Mesothelial cell of epicardium (in vitro differentiated cells): Measurements from ENCODE around the gene UBE2E2. TPM values are rescaled to one million over a fixed set of nuclear protein-coding genes. Genes with fewer than 3 reads are reported as not detected.
"Not testable (repeated sequence)": the region's sequence is repeated elsewhere in the genome, so short reads cannot be mapped to it uniquely, and the experiment has no call there.

Experiments used
- DNase-seq, 2 experiments: peaks; one replicate each; pipeline ENCODE4 v3.0.0; 2021; ENCODE audit warnings: low spot score in 2 of 2; ENCODE audit not compliant: unreplicated experiment in 2 of 2
- H3K27ac Mint-ChIP-seq: 2 replicates; pipeline ENCODE4 v1.8.0; 2021; ENCODE audit warnings: mixed read lengths
- H3K27me3 Mint-ChIP-seq: 2 replicates; pipeline ENCODE4 v1.8.0; 2021; ENCODE audit warnings: low read depth, mixed read lengths
- H3K36me3 Mint-ChIP-seq: 2 replicates; pipeline ENCODE4 v1.8.0; 2021; ENCODE audit warnings: mixed read lengths
- H3K4me1 Mint-ChIP-seq: 2 replicates; pipeline ENCODE4 v1.8.0; 2021; ENCODE audit warnings: mixed read lengths
- H3K4me3 Mint-ChIP-seq: 2 replicates; pipeline ENCODE4 v1.8.0; 2021; ENCODE audit warnings: mild to moderate bottlenecking, moderate library complexity, mixed read lengths
- H3K9me3 Mint-ChIP-seq: 2 replicates; pipeline ENCODE4 v1.8.0; 2021; ENCODE audit warnings: mixed read lengths
- total RNA-seq: library from RNA; stranded (reverse); gene quantifications from 3 replicates; pipeline ENCODE4 v1.2.1, GENCODE V29; 2021
- TF ChIP-seq, protein P1 (sequence below): fragments of 200-600 bp; sonication (generic); IDR thresholded peaks from one replicate; pipeline ENCODE4 v1.5.0; 2021; ENCODE audit warnings: antibody characterized with exemption; ENCODE audit not compliant: unreplicated experiment

Gene UBE2E2
- total RNA-seq, 1 donor from 2014 or later: 42.3 TPM

DNA sequence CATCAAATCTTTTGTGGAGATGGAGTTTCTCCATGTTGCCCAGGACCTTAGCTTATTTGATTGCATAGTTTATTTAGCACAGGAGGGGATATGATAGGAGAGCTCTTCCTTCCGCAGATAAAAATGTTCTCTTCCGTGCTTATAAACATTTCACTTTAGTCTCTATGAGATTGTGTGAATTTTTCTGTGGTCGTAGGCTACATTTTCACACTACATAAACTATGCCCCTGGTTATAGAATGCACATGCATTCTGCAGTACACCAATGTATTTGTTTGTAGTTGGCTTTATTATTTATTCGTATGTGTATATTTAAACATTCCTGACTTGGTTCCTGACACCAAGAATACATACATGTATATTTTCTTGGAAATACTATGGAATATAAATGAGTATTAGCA lies 139.2 kb downstream of the UBE2E2 start:
- H3K27ac Mint-ChIP-seq: no peak overlapping the region
- no peak overlapping the region for H3K4me3 Mint-ChIP-seq
- H3K36me3 Mint-ChIP-seq: peaks cover 2% of the 10 kb centered on the region
- H3K4me1 Mint-ChIP-seq: no peaks in the 10 kb centered on the region
- H3K9me3 Mint-ChIP-seq: no peaks in the 10 kb centered on the region
- no peak for DNase-seq
- H3K27me3 Mint-ChIP-seq: no peaks in the 10 kb centered on the region
- TF ChIP-seq, protein P1, sequence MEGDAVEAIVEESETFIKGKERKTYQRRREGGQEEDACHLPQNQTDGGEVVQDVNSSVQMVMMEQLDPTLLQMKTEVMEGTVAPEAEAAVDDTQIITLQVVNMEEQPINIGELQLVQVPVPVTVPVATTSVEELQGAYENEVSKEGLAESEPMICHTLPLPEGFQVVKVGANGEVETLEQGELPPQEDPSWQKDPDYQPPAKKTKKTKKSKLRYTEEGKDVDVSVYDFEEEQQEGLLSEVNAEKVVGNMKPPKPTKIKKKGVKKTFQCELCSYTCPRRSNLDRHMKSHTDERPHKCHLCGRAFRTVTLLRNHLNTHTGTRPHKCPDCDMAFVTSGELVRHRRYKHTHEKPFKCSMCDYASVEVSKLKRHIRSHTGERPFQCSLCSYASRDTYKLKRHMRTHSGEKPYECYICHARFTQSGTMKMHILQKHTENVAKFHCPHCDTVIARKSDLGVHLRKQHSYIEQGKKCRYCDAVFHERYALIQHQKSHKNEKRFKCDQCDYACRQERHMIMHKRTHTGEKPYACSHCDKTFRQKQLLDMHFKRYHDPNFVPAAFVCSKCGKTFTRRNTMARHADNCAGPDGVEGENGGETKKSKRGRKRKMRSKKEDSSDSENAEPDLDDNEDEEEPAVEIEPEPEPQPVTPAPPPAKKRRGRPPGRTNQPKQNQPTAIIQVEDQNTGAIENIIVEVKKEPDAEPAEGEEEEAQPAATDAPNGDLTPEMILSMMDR: no peak

DNA sequence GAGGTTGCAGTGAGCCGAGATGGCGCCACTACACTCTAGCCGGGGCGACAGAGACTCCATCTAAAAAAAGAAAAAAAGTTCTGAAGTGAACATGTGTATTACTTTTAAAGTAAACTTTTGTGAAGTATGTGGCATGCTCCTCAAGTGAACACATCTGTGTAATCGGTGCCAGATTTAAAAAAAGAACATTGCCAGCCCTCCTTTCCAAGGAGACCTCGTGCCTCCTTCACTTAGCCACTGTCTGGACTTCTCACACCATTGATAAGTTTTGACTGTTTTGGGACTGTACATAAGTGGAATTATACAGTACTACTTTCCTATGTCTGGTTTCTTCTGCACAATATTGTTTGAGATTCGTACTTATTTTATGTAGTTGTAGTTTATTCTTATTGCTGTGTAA lies 140.4 kb downstream of the UBE2E2 start:
- TF ChIP-seq, protein P1: no peak
- H3K27ac Mint-ChIP-seq: no peak overlapping the region
- no peak overlapping the region for H3K4me3 Mint-ChIP-seq
- H3K36me3 Mint-ChIP-seq: peaks cover 7% of the 10 kb centered on the region
- H3K9me3 Mint-ChIP-seq: peaks cover 2% of the 10 kb centered on the region
- H3K4me1 Mint-ChIP-seq: no peaks in the 10 kb centered on the region
- no peaks in the 10 kb centered on the region for H3K27me3 Mint-ChIP-seq
- DNase-seq: no peak

DNA sequence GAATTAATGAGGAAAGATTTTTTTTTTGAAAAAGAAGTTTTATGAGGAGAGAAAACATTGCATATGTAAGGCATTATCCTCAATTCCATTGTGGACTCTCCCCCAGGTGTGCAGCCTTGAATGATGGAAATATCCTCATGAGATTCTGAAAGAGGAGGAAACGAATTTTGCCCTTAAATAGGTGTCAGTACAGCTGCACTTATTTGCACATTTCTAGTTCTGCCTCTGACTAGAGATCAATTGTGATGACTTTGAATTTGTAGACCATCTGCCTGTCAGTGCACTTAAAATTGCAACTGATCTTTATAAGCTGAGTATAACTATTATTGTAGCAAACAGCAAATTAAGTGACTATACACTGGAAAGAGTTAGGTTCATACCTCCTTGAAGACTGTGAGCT lies 141.8 kb downstream of the UBE2E2 start:
- DNase-seq: no peak
- TF ChIP-seq, protein P1: no peak
- Mint-ChIP-seq H3K36me3 (peaks cover 15% of the 10 kb centered on the region), H3K27ac (no peak overlapping the region), H3K9me3 (peaks cover 6% of the 10 kb centered on the region), H3K4me3 (no peak overlapping the region), H3K4me1 (no peaks in the 10 kb centered on the region), H3K27me3 (no peaks in the 10 kb centered on the region)

DNA sequence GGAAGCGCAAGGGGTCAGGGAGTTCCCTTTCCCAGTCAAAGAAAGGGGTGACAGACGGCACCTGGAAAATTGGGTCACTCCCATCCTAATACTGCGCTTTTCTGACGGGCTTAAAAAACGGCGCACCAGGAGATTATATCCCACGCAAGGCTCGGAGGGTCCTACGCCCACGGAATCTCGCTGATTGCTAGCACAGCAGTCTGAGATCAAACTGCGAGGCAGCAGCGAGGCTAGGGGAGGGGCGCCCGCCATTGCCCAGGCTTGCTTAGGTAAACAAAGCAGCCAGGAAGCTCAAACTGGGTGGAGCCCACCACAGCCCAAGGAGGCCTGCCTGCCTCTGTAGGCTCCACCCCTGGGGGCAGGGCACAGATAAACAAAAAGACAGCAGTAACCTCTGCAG lies 146.3 kb downstream of the UBE2E2 start:
- peaks cover 19% of the 10 kb centered on the region for H3K9me3 Mint-ChIP-seq
- not testable (repeated sequence) for H3K4me3 Mint-ChIP-seq

DNA sequence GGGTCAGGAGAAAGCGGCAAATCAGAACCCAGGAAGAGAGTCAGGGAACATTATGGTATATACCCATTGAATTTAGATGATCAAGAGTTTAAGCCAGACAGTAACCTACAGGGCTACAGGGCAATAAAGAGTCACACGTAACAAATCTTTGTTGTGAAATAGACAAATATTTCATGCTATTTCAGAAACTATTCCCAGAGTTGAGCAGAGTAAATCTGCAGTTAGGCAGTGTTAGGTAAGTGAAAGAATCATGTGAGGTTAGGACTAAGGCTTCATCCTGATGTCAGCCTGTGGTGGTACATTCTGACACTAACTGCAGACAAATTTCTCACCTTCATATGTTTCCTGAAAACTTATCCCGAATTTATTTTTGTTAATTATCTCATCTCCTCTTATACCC lies 153.0 kb downstream of the UBE2E2 start:
- H3K4me1 Mint-ChIP-seq: peaks cover 8% of the 10 kb centered on the region
- H3K27me3 Mint-ChIP-seq: no peaks in the 10 kb centered on the region
- no peaks in the 10 kb centered on the region for H3K36me3 Mint-ChIP-seq
- H3K4me3 Mint-ChIP-seq: no peak overlapping the region
- no peak overlapping the region for H3K27ac Mint-ChIP-seq
- TF ChIP-seq, protein P1: no peak
- peaks cover 10% of the 10 kb centered on the region for H3K9me3 Mint-ChIP-seq
- no peak for DNase-seq

More for the DNA sequence above, 146.3 kb downstream of the UBE2E2 start:
- not testable (repeated sequence) for H3K27ac Mint-ChIP-seq, H3K4me1 Mint-ChIP-seq, DNase-seq, H3K27me3 Mint-ChIP-seq
- H3K36me3 Mint-ChIP-seq: peaks cover 15% of the 10 kb centered on the region

DNA sequence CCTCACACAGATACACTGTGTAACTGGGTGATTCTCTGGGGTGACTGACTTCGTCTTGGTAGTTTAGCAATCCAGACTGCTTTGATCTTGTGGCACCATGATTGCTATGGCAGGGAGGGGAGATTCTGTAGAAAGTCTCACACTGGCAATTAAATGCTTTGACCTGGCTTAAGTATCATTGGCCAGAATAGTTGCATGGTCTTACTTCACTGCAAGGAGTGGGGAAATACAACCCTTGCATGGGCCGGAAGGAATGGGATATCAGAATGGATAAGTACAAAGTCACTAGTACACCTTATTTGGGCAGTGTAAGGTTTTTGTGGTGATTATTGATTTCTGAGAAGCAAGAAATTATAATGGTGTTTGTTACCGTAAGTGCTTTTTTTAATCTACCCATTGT lies 153.8 kb downstream of the UBE2E2 start:
- DNase-seq: no peak
- no peak overlapping the region for H3K27ac Mint-ChIP-seq
- TF ChIP-seq, protein P1: no peak
- H3K4me3 Mint-ChIP-seq: no peak overlapping the region
- no peaks in the 10 kb centered on the region for H3K27me3 Mint-ChIP-seq
- peaks cover 8% of the 10 kb centered on the region for H3K4me1 Mint-ChIP-seq
- H3K36me3 Mint-ChIP-seq: no peaks in the 10 kb centered on the region
- peaks cover 6% of the 10 kb centered on the region for H3K9me3 Mint-ChIP-seq
